DMS114 treated with DMSO at 0.1 percent for 48 hours (cell line): ENCODE results near the gene DLGAP4.

Experiments
- DNase-seq: peaks from one replicate; lab custom pipeline; 2025; ENCODE audit not compliant: unreplicated experiment; lab: John Stamatoyannopoulos, UW

DLGAP4 gene

GRCh38 chr20:36399969-36400545 is 93.9 kb downstream of the DLGAP4 start:
- DNase-seq: no peak

GRCh38 chr20:36400909-36401735 is 95.0 kb downstream of the DLGAP4 start:
- no peak for DNase-seq

GRCh38 chr20:36402708-36403107 is 96.6 kb downstream of the DLGAP4 start:
- DNase-seq: no peak

- no peak for DNase-seq
Measured at GRCh38 chr20:36404435-36404978, 98.4 kb downstream of the DLGAP4 start.

GRCh38 chr20:36405255-36405654 is 99.1 kb downstream of the DLGAP4 start:
- DNase-seq: no peak

- DNase-seq: no peak
Measured at GRCh38 chr20:36407199-36407733, 101.1 kb downstream of the DLGAP4 start.

GRCh38 chr20:36408219-36408618 is 102.1 kb downstream of the DLGAP4 start:
- DNase-seq: no peak

GRCh38 chr20:36411861-36412454 is 105.8 kb downstream of the DLGAP4 start:
- DNase-seq: no peak

- DNase-seq: no peak
Measured at GRCh38 chr20:36415475-36416002, 109.4 kb downstream of the DLGAP4 start.

- no peak for DNase-seq
Measured at GRCh38 chr20:36418711-36419110, 112.6 kb downstream of the DLGAP4 start.

- DNase-seq: no peak
Measured at GRCh38 chr20:36421641-36422040, 115.5 kb downstream of the DLGAP4 start.

- DNase-seq: no peak
Measured at GRCh38 chr20:36424314-36424713, 118.2 kb downstream of the DLGAP4 start.

- no peak for DNase-seq
Measured at GRCh38 chr20:36425166-36425565, 119.0 kb downstream of the DLGAP4 start.

GRCh38 chr20:36431604-36432003 is 125.5 kb downstream of the DLGAP4 start:
- DNase-seq: no peak

- no peak for DNase-seq
Measured at GRCh38 chr20:36432096-36432495, 126.0 kb downstream of the DLGAP4 start.

- no peak for DNase-seq
Measured at GRCh38 chr20:36434383-36434782, 128.2 kb downstream of the DLGAP4 start.

GRCh38 chr20:36435124-36435523 is 129.0 kb downstream of the DLGAP4 start:
- no peak for DNase-seq

- peak; percentile 67 for DNase-seq
Measured at GRCh38 chr20:36435592-36436541, 129.7 kb downstream of the DLGAP4 start.

- peak; percentile 10 for DNase-seq
Measured at GRCh38 chr20:36439040-36439730, 133.0 kb downstream of the DLGAP4 start.

GRCh38 chr20:36439731-36440072 is 133.6 kb downstream of the DLGAP4 start:
- no peak for DNase-seq
